ENCODE data around the gene SHC1.

Gene SHC1

GRCh38 chr1:154952664-154953063 lies 17.9 kb downstream of the SHC1 start:
- no peak for TF ChIP-seq GATA2 (IDR thresholded peaks at IDR 0.05; ENCODE audit: low read depth, low read length)
- TF ChIP-seq GATA3 (IDR thresholded peaks at IDR 0.05; ENCODE audit: low read depth, low read length): no peak

GRCh38 chr1:154951901-154952657 lies 18.5 kb downstream of the SHC1 start:
- TF ChIP-seq GATA3 (IDR thresholded peaks at IDR 0.05; ENCODE audit: low read depth, low read length): no peak
- TF ChIP-seq GATA2 (IDR thresholded peaks at IDR 0.05; ENCODE audit: low read depth, low read length): no peak

- no peak for TF ChIP-seq GATA2 (IDR thresholded peaks at IDR 0.05; ENCODE audit: low read depth, low read length)
- no peak for TF ChIP-seq GATA3 (IDR thresholded peaks at IDR 0.05; ENCODE audit: low read depth, low read length)
These were observed 22.5 kb downstream of the SHC1 start for GRCh38 chr1:154948079-154948478.

- TF ChIP-seq GATA2 (IDR thresholded peaks at IDR 0.05; ENCODE audit: low read depth, low read length): no peak
- TF ChIP-seq GATA3 (IDR thresholded peaks at IDR 0.05; ENCODE audit: low read depth, low read length): no peak
These were observed 24.3 kb downstream of the SHC1 start for GRCh38 chr1:154945962-154946850.

GRCh38 chr1:154945160-154945961 lies 25.2 kb downstream of the SHC1 start:
- TF ChIP-seq GATA3 (IDR thresholded peaks at IDR 0.05; ENCODE audit: low read depth, low read length): no peak
- no peak for TF ChIP-seq GATA2 (IDR thresholded peaks at IDR 0.05; ENCODE audit: low read depth, low read length)

- TF ChIP-seq GATA3 (IDR thresholded peaks at IDR 0.05; ENCODE audit: low read depth, low read length): no peak
- TF ChIP-seq GATA2 (IDR thresholded peaks at IDR 0.05; ENCODE audit: low read depth, low read length): no peak
These were observed 26.0 kb downstream of the SHC1 start for GRCh38 chr1:154944401-154945159.

GRCh38 chr1:154943649-154944400 lies 26.7 kb downstream of the SHC1 start:
- TF ChIP-seq GATA2 (IDR thresholded peaks at IDR 0.05; ENCODE audit: low read depth, low read length) (no peak), GATA3 (IDR thresholded peaks at IDR 0.05; ENCODE audit: low read depth, low read length) (no peak)

GRCh38 chr1:154941333-154942013 lies 29.1 kb downstream of the SHC1 start:
- TF ChIP-seq GATA3 (IDR thresholded peaks at IDR 0.05; ENCODE audit: low read depth, low read length) (no peak), GATA2 (IDR thresholded peaks at IDR 0.05; ENCODE audit: low read depth, low read length) (no peak)

- no peak for TF ChIP-seq GATA3 (IDR thresholded peaks at IDR 0.05; ENCODE audit: low read depth, low read length)
- TF ChIP-seq GATA2 (IDR thresholded peaks at IDR 0.05; ENCODE audit: low read depth, low read length): no peak
These were observed 29.8 kb downstream of the SHC1 start for GRCh38 chr1:154940651-154941194.

- no peak for TF ChIP-seq GATA2 (IDR thresholded peaks at IDR 0.05; ENCODE audit: low read depth, low read length)
- TF ChIP-seq GATA3 (IDR thresholded peaks at IDR 0.05; ENCODE audit: low read depth, low read length): no peak
These were observed 30.4 kb downstream of the SHC1 start for GRCh38 chr1:154940213-154940560.

- no peak for TF ChIP-seq GATA2 (IDR thresholded peaks at IDR 0.05; ENCODE audit: low read depth, low read length)
- no peak for TF ChIP-seq GATA3 (IDR thresholded peaks at IDR 0.05; ENCODE audit: low read depth, low read length)
These were observed 31.7 kb downstream of the SHC1 start for GRCh38 chr1:154938604-154939399.

Data from SH-SY5Y (cell line).